ENCODE results near the gene RAB34.

GRCh38 chr17:28675980-28676379 lies 41.7 kb downstream of the RAB34 start:
- no peak for TF ChIP-seq EZH2 (IDR thresholded peaks at IDR 0.05; ENCODE audit: low read depth)
- peak; percentile 72 for TF ChIP-seq CTCF (conservative IDR thresholded peaks at IDR 0.05)
